ENCODE results near the gene POMT2. TPM values are rescaled to one million over a fixed set of nuclear protein-coding genes. Genes with fewer than 3 reads are reported as not detected.
A peak's percentile ranks its signal among the peaks of the same experiment; 100 is the strongest.
"Not testable (repeated sequence)": the region's sequence is repeated elsewhere in the genome, so short reads cannot be mapped to it uniquely, and the experiment has no call there.

The POMT2 gene
- total RNA-seq, 1 donor from 2014 or later = 46.1 TPM

DNA sequence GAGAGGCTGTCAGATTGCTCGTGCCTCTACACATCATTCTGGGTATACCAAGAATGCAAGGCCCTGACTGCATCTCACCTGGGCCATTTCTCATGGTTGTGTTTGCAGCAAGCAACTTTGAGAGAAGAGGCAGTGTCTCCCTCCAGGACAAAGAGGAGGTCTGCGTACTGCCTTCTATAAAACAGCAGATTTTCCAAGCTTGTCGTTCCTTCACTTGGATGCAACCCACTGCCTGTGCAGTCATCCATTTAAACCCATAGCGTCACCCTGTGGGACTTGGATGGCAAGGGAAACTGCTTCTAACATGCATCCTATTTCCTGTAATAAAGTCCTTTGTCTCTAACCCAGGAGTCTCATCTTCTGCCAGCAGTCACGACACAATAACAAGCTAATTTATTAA lies 1.3 kb downstream of the POMT2 start:
- Mint-ChIP-seq H3K4me3 (peak overlapping the region; percentile 78), H3K27ac (peak overlapping the region; percentile 95), H3K27me3 (ENCODE audit: low read depth) (no peaks in the 10 kb centered on the region), H3K36me3 (no peaks in the 10 kb centered on the region), H3K4me1 (peaks cover 36% of the 10 kb centered on the region), H3K9me3 (no peaks in the 10 kb centered on the region)
- TF ChIP-seq, protein P1, sequence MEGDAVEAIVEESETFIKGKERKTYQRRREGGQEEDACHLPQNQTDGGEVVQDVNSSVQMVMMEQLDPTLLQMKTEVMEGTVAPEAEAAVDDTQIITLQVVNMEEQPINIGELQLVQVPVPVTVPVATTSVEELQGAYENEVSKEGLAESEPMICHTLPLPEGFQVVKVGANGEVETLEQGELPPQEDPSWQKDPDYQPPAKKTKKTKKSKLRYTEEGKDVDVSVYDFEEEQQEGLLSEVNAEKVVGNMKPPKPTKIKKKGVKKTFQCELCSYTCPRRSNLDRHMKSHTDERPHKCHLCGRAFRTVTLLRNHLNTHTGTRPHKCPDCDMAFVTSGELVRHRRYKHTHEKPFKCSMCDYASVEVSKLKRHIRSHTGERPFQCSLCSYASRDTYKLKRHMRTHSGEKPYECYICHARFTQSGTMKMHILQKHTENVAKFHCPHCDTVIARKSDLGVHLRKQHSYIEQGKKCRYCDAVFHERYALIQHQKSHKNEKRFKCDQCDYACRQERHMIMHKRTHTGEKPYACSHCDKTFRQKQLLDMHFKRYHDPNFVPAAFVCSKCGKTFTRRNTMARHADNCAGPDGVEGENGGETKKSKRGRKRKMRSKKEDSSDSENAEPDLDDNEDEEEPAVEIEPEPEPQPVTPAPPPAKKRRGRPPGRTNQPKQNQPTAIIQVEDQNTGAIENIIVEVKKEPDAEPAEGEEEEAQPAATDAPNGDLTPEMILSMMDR (IDR thresholded peaks at IDR 0.05; ENCODE audit: unreplicated experiment) = no peak
- no peak for DNase-seq (ENCODE audit: low spot score in 2 of 2, unreplicated experiment in 2 of 2)

DNA sequence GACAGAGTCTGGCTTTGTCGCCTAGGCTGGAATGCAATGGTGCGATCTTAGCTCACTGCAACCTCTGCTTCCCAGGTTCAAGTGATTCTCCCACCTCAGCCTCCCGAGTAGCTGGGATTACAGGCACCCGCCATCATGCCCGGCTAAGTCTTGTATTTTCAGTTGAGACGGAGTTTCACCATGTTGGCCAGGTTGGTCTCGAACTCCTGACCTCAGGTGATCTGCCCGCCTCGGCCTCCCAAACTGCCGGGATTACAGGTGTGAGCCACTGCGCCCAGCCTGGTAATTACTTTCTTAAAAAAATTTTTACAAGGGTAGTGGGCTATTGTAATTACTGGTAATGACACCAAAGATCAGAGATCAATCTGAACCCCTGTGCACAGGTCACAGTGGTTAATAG lies 1.9 kb downstream of the POMT2 start:
- not testable (repeated sequence) for H3K4me3 Mint-ChIP-seq; DNase-seq (ENCODE audit: low spot score in 2 of 2, unreplicated experiment in 2 of 2); H3K36me3 Mint-ChIP-seq; H3K27me3 Mint-ChIP-seq (ENCODE audit: low read depth); H3K9me3 Mint-ChIP-seq
- peak overlapping the region; percentile 95 for H3K27ac Mint-ChIP-seq
- peaks cover 43% of the 10 kb centered on the region for H3K4me1 Mint-ChIP-seq

DNA sequence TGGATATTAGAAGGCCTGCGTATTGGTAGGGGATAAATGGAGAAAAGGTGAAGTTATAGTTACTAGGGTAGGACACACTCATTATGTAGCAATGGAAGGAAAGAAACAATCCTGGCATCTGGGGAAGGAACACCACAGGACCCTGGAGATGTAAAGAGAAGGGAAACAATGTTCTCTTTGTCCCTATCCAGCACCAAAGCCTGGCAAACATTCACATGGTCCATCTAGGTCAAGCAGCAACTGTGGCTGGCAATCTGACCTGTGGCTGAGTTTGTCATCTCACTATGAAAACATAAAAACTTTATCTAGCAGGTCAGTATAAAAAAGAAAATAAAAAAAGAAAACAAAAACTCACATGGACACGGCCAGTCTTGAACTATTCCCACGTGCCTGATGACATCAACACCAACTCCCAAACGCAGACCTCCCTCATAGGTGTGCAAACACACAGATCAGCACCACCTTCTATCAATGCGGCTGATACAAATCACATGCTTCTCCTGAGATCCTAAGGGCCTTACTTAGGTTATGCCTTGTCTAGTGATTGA lies 2.6 kb downstream of the POMT2 start:
- no peak overlapping the region for H3K4me3 Mint-ChIP-seq
- no peaks in the 10 kb centered on the region for H3K27me3 Mint-ChIP-seq (ENCODE audit: low read depth)
- H3K9me3 Mint-ChIP-seq = no peaks in the 10 kb centered on the region
- H3K27ac Mint-ChIP-seq = peak overlapping the region; percentile 56
- TF ChIP-seq, protein P1 (IDR thresholded peaks at IDR 0.05; ENCODE audit: unreplicated experiment) = no peak
- H3K4me1 Mint-ChIP-seq = peaks cover 49% of the 10 kb centered on the region
- no peak for DNase-seq (ENCODE audit: low spot score in 2 of 2, unreplicated experiment in 2 of 2)
- H3K36me3 Mint-ChIP-seq = no peaks in the 10 kb centered on the region

DNA sequence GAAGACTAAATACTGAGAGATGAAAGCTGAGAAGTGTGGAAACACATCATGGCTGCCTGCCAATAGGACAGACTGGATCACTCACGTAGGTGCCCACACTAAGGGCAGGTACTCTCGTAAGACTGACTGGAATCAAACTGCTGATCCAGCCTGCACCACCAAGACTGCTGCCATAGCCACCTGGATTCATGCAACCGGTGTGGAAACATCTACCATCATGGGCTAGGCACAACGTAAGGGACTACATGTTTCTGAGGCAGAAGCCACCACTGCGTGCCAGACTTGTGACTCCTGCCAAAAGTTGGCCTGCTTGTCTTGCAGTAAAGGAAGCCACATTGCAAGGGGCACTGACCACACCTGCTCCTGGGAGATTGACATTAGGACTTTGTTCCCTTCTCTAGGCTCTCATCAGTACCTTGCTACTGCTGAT lies 3.8 kb downstream of the POMT2 start:
- H3K27me3 Mint-ChIP-seq (ENCODE audit: low read depth) = no peaks in the 10 kb centered on the region

DNA sequence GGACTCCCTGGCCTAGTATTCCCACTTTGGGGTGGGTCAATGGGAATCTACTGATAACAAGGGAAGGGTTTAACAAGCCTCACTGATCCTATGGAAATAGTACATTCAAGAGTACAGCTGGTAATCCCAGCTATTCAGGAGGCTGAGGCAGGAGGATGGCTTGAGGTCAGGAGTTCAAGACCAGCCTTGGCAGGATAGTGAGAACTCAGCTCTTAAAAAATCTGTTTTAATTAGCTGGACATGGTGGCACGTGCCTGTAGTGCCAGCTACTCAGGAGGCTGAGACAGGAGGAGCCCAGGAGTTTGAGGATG lies 4.5 kb downstream of the POMT2 start:
- DNase-seq (ENCODE audit: low spot score in 2 of 2, unreplicated experiment in 2 of 2) = no peak
- peaks cover 49% of the 10 kb centered on the region for H3K4me1 Mint-ChIP-seq
- H3K9me3 Mint-ChIP-seq = no peaks in the 10 kb centered on the region
- H3K4me3 Mint-ChIP-seq = no peak overlapping the region
- no peaks in the 10 kb centered on the region for H3K36me3 Mint-ChIP-seq
- no peaks in the 10 kb centered on the region for H3K27me3 Mint-ChIP-seq (ENCODE audit: low read depth)
- TF ChIP-seq, protein P1 (IDR thresholded peaks at IDR 0.05; ENCODE audit: unreplicated experiment) = no peak
- H3K27ac Mint-ChIP-seq = peak overlapping the region; percentile 6

More for the DNA sequence above, 3.8 kb downstream of the POMT2 start:
- TF ChIP-seq, protein P1 (IDR thresholded peaks at IDR 0.05; ENCODE audit: unreplicated experiment) = no peak
- Mint-ChIP-seq H3K36me3 (no peaks in the 10 kb centered on the region), H3K4me1 (peaks cover 52% of the 10 kb centered on the region), H3K27ac (no peak overlapping the region), H3K9me3 (no peaks in the 10 kb centered on the region), H3K4me3 (no peak overlapping the region)
- DNase-seq (ENCODE audit: low spot score in 2 of 2, unreplicated experiment in 2 of 2) = no peak

DNA sequence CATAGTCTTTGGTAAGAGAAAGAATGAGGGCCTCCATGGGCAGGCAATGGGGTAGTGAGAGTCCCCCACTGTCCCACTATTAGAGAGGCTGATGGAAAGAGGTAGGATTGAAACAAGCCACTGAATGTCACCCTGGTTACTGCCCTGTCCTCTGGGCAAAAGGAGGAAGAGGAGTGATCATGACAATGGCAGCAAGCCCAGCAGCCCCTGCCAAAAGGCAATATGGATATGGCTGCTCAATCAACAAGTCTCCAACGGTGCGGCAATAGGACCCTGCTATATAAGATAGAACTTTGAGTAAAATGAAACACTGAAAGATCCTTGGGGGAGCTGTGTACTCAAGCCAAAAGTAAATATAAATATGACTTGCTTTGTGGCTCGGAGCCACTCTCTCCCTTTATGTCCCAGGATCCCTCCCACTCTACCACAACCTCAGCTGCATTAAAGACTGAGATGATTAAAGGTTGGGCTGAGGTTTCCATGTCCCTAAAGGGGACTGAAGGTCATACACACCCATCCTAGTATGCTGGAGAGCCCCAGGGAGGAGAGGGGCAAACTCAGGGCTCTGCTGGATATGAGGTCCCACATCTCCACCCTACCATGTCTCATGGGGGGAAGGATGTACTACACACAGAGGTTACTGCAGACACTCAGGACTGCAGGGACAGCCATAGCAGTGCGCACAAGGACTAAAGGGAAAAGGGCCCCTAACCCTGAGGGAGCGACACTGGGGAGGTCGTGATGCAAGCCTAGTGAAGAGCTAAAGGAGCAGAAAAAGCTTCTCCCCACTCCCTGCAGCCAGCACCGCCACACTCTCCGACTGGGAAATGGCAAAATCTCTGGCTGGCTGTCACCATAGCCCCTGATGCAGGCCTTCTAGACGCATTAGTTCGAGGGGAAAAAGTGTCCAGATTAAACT lies 5.9 kb downstream of the POMT2 start:
- no peak for DNase-seq (ENCODE audit: low spot score in 2 of 2, unreplicated experiment in 2 of 2)
- Mint-ChIP-seq H3K9me3 (no peaks in the 10 kb centered on the region), H3K4me3 (no peak overlapping the region), H3K27me3 (ENCODE audit: low read depth) (no peaks in the 10 kb centered on the region), H3K27ac (peak overlapping the region; percentile 92), H3K4me1 (peaks cover 45% of the 10 kb centered on the region), H3K36me3 (peaks cover 2% of the 10 kb centered on the region)
- TF ChIP-seq, protein P1 (IDR thresholded peaks at IDR 0.05; ENCODE audit: unreplicated experiment) = no peak

Measured in mesothelial cell of epicardium (in vitro differentiated cells).